IMR-90 (cell line): ENCODE measurements around the gene TNFRSF17. TPM values are rescaled to one million over a fixed set of nuclear protein-coding genes. Genes with fewer than 3 reads are reported as not detected.

ENCODE experiments used
- ATAC-seq: fragments of 200-7000 bp; cut with Tn5 transposase; 2 replicates; pipeline ENCODE4 v1.9.1; 2020; ENCODE audit warnings: low read depth, mild to moderate bottlenecking, moderate library complexity
- BruUV-seq: library from RNA; stranded (reverse); fragments of 400-500 nt; replicated peaks from 2 replicates; lab custom pipeline; 2021; lab: Mats Ljungman, UMichigan
- CTCF ChIA-PET: fragments of 300-600 bp; formaldehyde crosslinking; extraction: SDS; loops from one replicate; lab custom pipeline; 2021; ENCODE audit warnings: antibody characterized with exemption; lab: Yijun Ruan, JAX
- POLR2A ChIA-PET: fragments of 300-600 bp; sonication (Branson Sonifier 250); formaldehyde crosslinking; loops from one replicate; lab custom pipeline; 2022; ENCODE audit warnings: antibody characterized with exemption; ENCODE audit not compliant: unreplicated experiment; lab: Charles Lee
- DNase-seq: peaks from one replicate; pipeline ENCODE4 v3.0.0; 2013
- H2AFZ ChIP-seq: replicated peaks from 2 replicates; pipeline ENCODE3; 2013; ENCODE audit warnings: low read length, mild to moderate bottlenecking; ENCODE audit not compliant: poor library complexity
- H2AK5ac ChIP-seq: 2 replicates; pipeline ENCODE4 v1.6.1; 2013; ENCODE audit warnings: low read depth, low read length, inconsistent platforms
- H2AK9ac ChIP-seq: replicated peaks from 2 replicates; pipeline ENCODE3; 2013; ENCODE audit warnings: mild to moderate bottlenecking, low read depth, low read length, moderate library complexity; ENCODE audit not compliant: poor library complexity
- H2BK120ac ChIP-seq: 2 replicates; pipeline ENCODE4 v1.6.1; 2013; ENCODE audit warnings: low read depth, low read length, inconsistent platforms
- H2BK15ac ChIP-seq: 3 replicates; pipeline ENCODE4 v1.6.1; 2013; ENCODE audit warnings: low read depth, low read length, inconsistent platforms
- H2BK20ac ChIP-seq: 2 replicates; pipeline ENCODE4 v1.6.1; 2013; ENCODE audit warnings: low read depth, mild to moderate bottlenecking, inconsistent platforms, low read length, moderate library complexity
- H2BK5ac ChIP-seq: 2 replicates; pipeline ENCODE4 v1.6.1; 2013; ENCODE audit warnings: mild to moderate bottlenecking, low read depth, low read length, inconsistent platforms; ENCODE audit not compliant: poor library complexity, severe bottlenecking
- H3K14ac ChIP-seq: replicated peaks from 2 replicates; pipeline ENCODE4 v1.6.1; 2013; ENCODE audit warnings: low read depth, low read length, inconsistent platforms
- H3K18ac ChIP-seq: 2 replicates; pipeline ENCODE4 v1.6.1; 2013; ENCODE audit warnings: low read depth, low read length, control low read depth
- H3K23ac ChIP-seq: 2 replicates; pipeline ENCODE4 v1.6.1; 2013; ENCODE audit warnings: low read depth, low read length, inconsistent platforms
- H3K27ac ChIP-seq: 2 replicates; pipeline ENCODE4 v1.5.1; 2013; ENCODE audit warnings: mild to moderate bottlenecking, control low read depth, low read length; ENCODE audit not compliant: insufficient read depth
- H3K27me3 ChIP-seq: 2 replicates; pipeline ENCODE4 v1.6.1; 2013; ENCODE audit warnings: low read length; ENCODE audit not compliant: control insufficient read depth, insufficient read depth
- H3K36me3 ChIP-seq: 2 replicates; pipeline ENCODE4 v1.6.1; 2013; ENCODE audit warnings: low read length, mixed read lengths; ENCODE audit not compliant: control insufficient read depth, insufficient read depth
- H3K4ac ChIP-seq: 2 replicates; pipeline ENCODE4 v1.6.1; 2013; ENCODE audit warnings: low read depth, low read length, inconsistent platforms
- H3K4me1 ChIP-seq: 2 replicates; pipeline ENCODE4 v1.6.1; 2013; ENCODE audit warnings: low read length, mixed read lengths; ENCODE audit not compliant: control insufficient read depth, insufficient read depth
- H3K4me2 ChIP-seq: 2 replicates; pipeline ENCODE4 v1.6.1; 2013; ENCODE audit warnings: low read depth, mild to moderate bottlenecking, control low read depth, low read length, moderate library complexity
- H3K4me3 ChIP-seq: 2 replicates; pipeline ENCODE4 v1.5.1; 2013; ENCODE audit warnings: low read depth, mild to moderate bottlenecking, control low read depth, low read length, moderate library complexity; ENCODE audit not compliant: insufficient read depth
- H3K56ac ChIP-seq: 2 replicates; pipeline ENCODE4 v1.6.1; 2013; ENCODE audit warnings: low read length, inconsistent platforms; ENCODE audit not compliant: insufficient read depth; ENCODE audit errors: extremely low read depth
- H3K79me1 ChIP-seq, 2 experiments: 2 replicates each; pipeline ENCODE4 v1.6.1; 2013; ENCODE audit warnings: low read length in 2 of 2, inconsistent platforms in 1 of 2, low read depth in 1 of 2
- H3K9ac ChIP-seq: 2 replicates; pipeline ENCODE4 v1.6.1; 2013; ENCODE audit warnings: low read depth, low read length, control low read depth
- H3K9me1 ChIP-seq: 2 replicates; pipeline ENCODE4 v1.6.1; 2013; ENCODE audit warnings: low read length, inconsistent platforms; ENCODE audit not compliant: insufficient read depth
- H3K9me3 ChIP-seq: 2 replicates; pipeline ENCODE4 v1.6.1; 2013; ENCODE audit warnings: low read length; ENCODE audit not compliant: control insufficient read depth, insufficient read depth
- H4K20me1 ChIP-seq: 2 replicates; pipeline ENCODE4 v1.6.1; 2013; ENCODE audit warnings: low read length, inconsistent platforms; ENCODE audit not compliant: insufficient read depth
- H4K5ac ChIP-seq: 2 replicates; pipeline ENCODE4 v1.6.1; 2013; ENCODE audit warnings: mild to moderate bottlenecking, low read depth, low read length, control low read depth
- H4K8ac ChIP-seq, 2 experiments: 2 replicates each; pipeline ENCODE4 v1.6.1; 2013; ENCODE audit warnings: low read depth in 2 of 2, low read length in 2 of 2, control low read depth in 1 of 2, inconsistent platforms in 1 of 2
- H4K91ac ChIP-seq: 2 replicates; pipeline ENCODE4 v1.6.1; 2013; ENCODE audit warnings: low read depth, low read length, inconsistent platforms; ENCODE audit not compliant: insufficient read depth
- BHLHE40 ChIP-seq: fragments of 150-350 bp; IDR thresholded peaks from 2 replicates; pipeline ENCODE4 v1.6.1; 2016; ENCODE audit warnings: mild to moderate bottlenecking, low read depth, low read length
- CEBPB ChIP-seq: IDR thresholded peaks from 2 replicates; pipeline ENCODE4 v1.6.1; 2012; ENCODE audit warnings: low read depth, low read length, improper control_type of control experiment
- CHD1 ChIP-seq: IDR thresholded peaks from 2 replicates; pipeline ENCODE4 v1.6.1; 2012; ENCODE audit warnings: low read depth, low read length, improper control_type of control experiment
- CTCF ChIP-seq: conservative IDR thresholded peaks from 2 replicates; pipeline ENCODE4 v1.5.1; 2012; ENCODE audit warnings: mild to moderate bottlenecking, low read depth, low read length, improper control_type of control experiment
- ELK1 ChIP-seq: fragments of 150-350 bp; IDR thresholded peaks from 2 replicates; pipeline ENCODE4 v1.6.1; 2016; ENCODE audit warnings: low read depth, mild to moderate bottlenecking, low read length, moderate library complexity, borderline replicate concordance
- FOS ChIP-seq: fragments of 150-350 bp; IDR thresholded peaks from 2 replicates; pipeline ENCODE4 v1.6.1; 2016; ENCODE audit warnings: low read depth, low read length
- MAFK ChIP-seq: IDR thresholded peaks from 2 replicates; pipeline ENCODE4 v1.6.1; 2012; ENCODE audit warnings: low read depth, low read length, improper control_type of control experiment
- MAZ ChIP-seq: IDR thresholded peaks from 2 replicates; pipeline ENCODE4 v1.6.1; 2012; ENCODE audit warnings: low read depth, mild to moderate bottlenecking, low read length, improper control_type of control experiment, moderate library complexity, borderline replicate concordance
- MXI1 ChIP-seq: IDR thresholded peaks from 2 replicates; pipeline ENCODE4 v1.6.1; 2012; ENCODE audit warnings: low read depth, mild to moderate bottlenecking, low read length, moderate library complexity, borderline replicate concordance
- NFE2L2 ChIP-seq: fragments of 150-350 bp; IDR thresholded peaks from 2 replicates; pipeline ENCODE4 v1.6.1; 2016; ENCODE audit warnings: low read depth, mild to moderate bottlenecking, low read length
- POLR2A ChIP-seq: IDR thresholded peaks from 2 replicates; pipeline ENCODE4 v1.6.1; 2012; ENCODE audit warnings: mild to moderate bottlenecking, low read depth, low read length
- RAD21 ChIP-seq: IDR thresholded peaks from 2 replicates; pipeline ENCODE4 v1.6.1; 2012; ENCODE audit warnings: low read length, improper control_type of control experiment
- RCOR1 ChIP-seq: IDR thresholded peaks from 2 replicates; pipeline ENCODE4 v1.6.1; 2012; ENCODE audit warnings: mild to moderate bottlenecking, low read length, improper control_type of control experiment; ENCODE audit not compliant: insufficient replicate concordance
- RFX5 ChIP-seq: IDR thresholded peaks from 2 replicates; pipeline ENCODE4 v1.8.0; 2012; ENCODE audit warnings: low read depth, mild to moderate bottlenecking, low read length, moderate library complexity
- SMC3 ChIP-seq: fragments of 150-350 bp; IDR thresholded peaks from 2 replicates; pipeline ENCODE4 v1.6.1; 2016; ENCODE audit warnings: low read depth, mild to moderate bottlenecking, antibody characterized with exemption, low read length, moderate library complexity
- USF2 ChIP-seq: fragments of 150-350 bp; IDR thresholded peaks from 2 replicates; pipeline ENCODE4 v1.6.1; 2017; ENCODE audit warnings: mild to moderate bottlenecking, antibody characterized with exemption, low read length, low read depth
- WGBS, 2 experiments: methylation state at CpG; one replicate each; pipeline versions ENCODE4 v1.1.5 to v1.1.7; 2013; ENCODE audit warnings: missing lambda C conversion rate in 2 of 2; ENCODE audit not compliant: insufficient read length in 1 of 2; ENCODE audit errors: extremely low coverage in 2 of 2; 5-methylcytosine and 5-hydroxymethylcytosine counted together
- dilution Hi-C: fragments of 300-500 bp; cut with HindIII; formaldehyde crosslinking; loops from one replicate; pipeline ENCODE4 v1.14.3; 2018; ENCODE audit warnings: low sequenced_read_pairs; ENCODE audit not compliant: unreplicated experiment
- in situ Hi-C: fragments of 300-500 bp; cut with MboI; formaldehyde crosslinking; loops from 3 replicates; pipeline ENCODE4 v1.14.3; 2019; ENCODE audit warnings: low sequenced_read_pairs, inconsistent platforms, mixed read lengths
- intact Hi-C: fragments of 100-400 bp; cut with micrococcal nuclease; formaldehyde crosslinking; loops from 2 replicates; pipeline ENCODE4 v1.10.0; 2022
- polyA plus RNA-seq, 3 experiments: library from polyadenylated mRNA; depleted of rRNA; stranded (reverse); fragments of >200 nt; gene quantifications; 2 replicates each; pipeline ENCODE4 v1.2.3, GENCODE V29; 2012; ENCODE audit warnings: low replicate concordance in 1 of 3
- total RNA-seq: library from RNA; depleted of rRNA; stranded (reverse); fragments of >200 nt; gene quantifications from 2 replicates; pipeline ENCODE4 v1.2.3, GENCODE V29; 2012

TNFRSF17 gene
- total and polyA plus RNA-seq, 2 of the 4 experiments (the other 2 are of a cell fraction) = not detected

- no peak for DNase-seq
Observed at GRCh38 chr16:11966173-11966572, 1.2 kb downstream of the TNFRSF17 start.

More at GRCh38 chr16:11966173-11966572, 1.2 kb downstream of the TNFRSF17 start:
- ATAC-seq = no peak
- no peak overlapping the region for H2BK120ac ChIP-seq
- no peak overlapping the region for H3K23ac ChIP-seq
- no peak overlapping the region for H3K18ac ChIP-seq
- H4K8ac ChIP-seq = no peak overlapping the region
- H3K9me3 ChIP-seq = no peaks in the 10 kb centered on the region
- no peak overlapping the region for H3K4me2 ChIP-seq
- H4K20me1 ChIP-seq = no peaks in the 10 kb centered on the region
- no peak overlapping the region for H3K9ac ChIP-seq
- 0 out of 2 replicates have a peak overlapping the region, but pooled peaks have one; percentile 0 for H2BK20ac ChIP-seq
- H4K5ac ChIP-seq = no peak overlapping the region
- H2BK5ac ChIP-seq = no peak overlapping the region
- WGBS, 2 experiments = 83% methylated on average over 2 of the region's 7 CpGs; no CpG with 5 or more reads in 1 of the 2 experiments
- no peak overlapping the region for H4K91ac ChIP-seq
- H3K27me3 ChIP-seq = no peaks in the 10 kb centered on the region
- no peak overlapping the region for H3K27ac ChIP-seq
- ChIA-PET CTCF (no interaction called here), POLR2A (no interaction called here)
- H2AK5ac ChIP-seq = no peak overlapping the region
- dilution Hi-C loops = no loop called here
- H2AFZ ChIP-seq = no peak overlapping the region
- no peak overlapping the region for H3K4me3 ChIP-seq
- no peaks in the 10 kb centered on the region for H3K36me3 ChIP-seq
- in situ Hi-C loops = no loop called here
- no peak overlapping the region; the same call in 2 of the 3 replicates for H2BK15ac ChIP-seq
- H3K79me1 ChIP-seq = no peaks in the 10 kb centered on the region
- H3K9me1 ChIP-seq = no peaks in the 10 kb centered on the region
- H2AK9ac ChIP-seq = no peak overlapping the region
- no peak overlapping the region for H3K14ac ChIP-seq
- intact Hi-C loops = no loop called here
- no peak overlapping the region for H3K4ac ChIP-seq
- no peak for TF ChIP-seq USF2
- TF ChIP-seq CEBPB = no peak
- no peak for TF ChIP-seq FOS
- TF ChIP-seq ELK1 = no peak
- no peak for TF ChIP-seq MXI1
- TF ChIP-seq CHD1 = no peak
- no peak for TF ChIP-seq RCOR1
- TF ChIP-seq CTCF = no peak
- TF ChIP-seq RFX5 = no peak
- TF ChIP-seq MAFK = no peak
- TF ChIP-seq MAZ = no peak
- no peak for TF ChIP-seq POLR2A
- TF ChIP-seq RAD21 = no peak
- no peak for TF ChIP-seq BHLHE40
- TF ChIP-seq NFE2L2 = no peak
- no peak for TF ChIP-seq SMC3
- H3K4me1 ChIP-seq = peaks cover 5% of the 10 kb centered on the region; the same call in 1 of the 2 replicates
- no peak overlapping the region for H3K56ac ChIP-seq
- BruUV-seq = no TSS peak
